DND-41 (cell line): ENCODE measurements around the gene DLG1.

Experiments used
- EZH2 ChIP-seq: IDR thresholded peaks from 3 replicates; pipeline ENCODE4 v1.6.1; 2012; ENCODE audit warnings: borderline replicate concordance, low read depth, mild to moderate bottlenecking, moderate library complexity, low read length, inconsistent platforms; ENCODE audit not compliant: severe bottlenecking
- TF ChIP-seq, protein P1 (sequence below): IDR thresholded peaks from 2 replicates; pipeline ENCODE4 v1.5.1; 2012; ENCODE audit warnings: borderline replicate concordance, low read length, moderate library complexity, mild to moderate bottlenecking; ENCODE audit not compliant: poor library complexity, severe bottlenecking; ENCODE audit errors: extremely low read depth

DNA sequence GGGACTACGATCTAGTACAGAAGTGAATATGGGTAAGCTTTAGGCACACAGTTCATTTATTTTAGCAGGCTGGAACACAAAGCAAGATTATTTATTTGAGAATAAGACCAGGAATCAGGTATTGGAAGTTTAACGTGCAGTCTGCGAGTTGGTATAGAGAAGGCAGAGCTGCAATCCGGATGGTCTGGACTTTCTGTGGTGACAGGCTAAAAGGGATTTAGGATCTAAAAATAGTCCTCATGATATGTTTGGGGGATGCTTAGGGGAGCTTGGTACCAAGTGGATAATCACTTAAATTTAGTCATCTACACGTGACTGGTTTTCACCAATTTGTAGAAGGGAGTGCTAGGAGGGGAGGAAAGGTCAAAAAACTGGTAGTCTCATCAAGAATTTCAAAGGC lies 119.4 kb downstream of the DLG1 start:
- TF ChIP-seq, protein P1, sequence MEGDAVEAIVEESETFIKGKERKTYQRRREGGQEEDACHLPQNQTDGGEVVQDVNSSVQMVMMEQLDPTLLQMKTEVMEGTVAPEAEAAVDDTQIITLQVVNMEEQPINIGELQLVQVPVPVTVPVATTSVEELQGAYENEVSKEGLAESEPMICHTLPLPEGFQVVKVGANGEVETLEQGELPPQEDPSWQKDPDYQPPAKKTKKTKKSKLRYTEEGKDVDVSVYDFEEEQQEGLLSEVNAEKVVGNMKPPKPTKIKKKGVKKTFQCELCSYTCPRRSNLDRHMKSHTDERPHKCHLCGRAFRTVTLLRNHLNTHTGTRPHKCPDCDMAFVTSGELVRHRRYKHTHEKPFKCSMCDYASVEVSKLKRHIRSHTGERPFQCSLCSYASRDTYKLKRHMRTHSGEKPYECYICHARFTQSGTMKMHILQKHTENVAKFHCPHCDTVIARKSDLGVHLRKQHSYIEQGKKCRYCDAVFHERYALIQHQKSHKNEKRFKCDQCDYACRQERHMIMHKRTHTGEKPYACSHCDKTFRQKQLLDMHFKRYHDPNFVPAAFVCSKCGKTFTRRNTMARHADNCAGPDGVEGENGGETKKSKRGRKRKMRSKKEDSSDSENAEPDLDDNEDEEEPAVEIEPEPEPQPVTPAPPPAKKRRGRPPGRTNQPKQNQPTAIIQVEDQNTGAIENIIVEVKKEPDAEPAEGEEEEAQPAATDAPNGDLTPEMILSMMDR = no peak
- TF ChIP-seq EZH2 = no peak
